GM13977 (cell line): Measurements from ENCODE around the gene KLRG1.

Source experiments
- DNase-seq: peaks from one replicate; pipeline ENCODE4 v3.0.0; 2012; ENCODE audit warnings: low spot score
- in situ Hi-C: fragments of 300-500 bp; cut with MboI; formaldehyde crosslinking; loops from one replicate; pipeline ENCODE4 v1.12.0; 2022; ENCODE audit warnings: low sequenced_read_pairs, low pct_unique_long_range_greater_than_20kb, mixed read lengths, inconsistent platforms; ENCODE audit not compliant: unreplicated experiment
- TF ChIP-seq, protein P1 (sequence below): IDR thresholded peaks from 2 replicates; pipeline ENCODE4 v1.5.1; 2012; ENCODE audit warnings: mild to moderate bottlenecking, control low read depth; ENCODE audit not compliant: insufficient read depth; ENCODE audit errors: extremely low read depth, missing control alignments

The KLRG1 gene

DNA sequence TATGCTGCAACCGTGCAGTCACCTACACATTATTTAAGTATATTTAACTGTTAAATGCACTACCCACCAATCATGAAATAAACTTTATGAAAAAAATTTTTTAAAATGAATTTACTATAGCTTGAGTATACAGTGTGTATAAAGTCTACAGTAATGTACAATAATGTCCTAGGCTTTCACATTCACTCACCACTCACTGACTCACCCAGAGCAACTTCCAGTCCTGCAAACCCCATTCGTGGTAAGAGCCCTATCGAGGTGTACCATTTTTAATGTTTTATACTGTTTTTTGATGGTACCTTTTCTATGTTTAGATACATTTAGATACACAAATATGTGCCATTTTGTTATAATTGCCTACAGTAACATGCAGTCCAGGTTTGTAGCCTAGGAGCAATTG lies 48.1 kb downstream of the KLRG1 start:
- no peak for DNase-seq
- TF ChIP-seq, protein P1, sequence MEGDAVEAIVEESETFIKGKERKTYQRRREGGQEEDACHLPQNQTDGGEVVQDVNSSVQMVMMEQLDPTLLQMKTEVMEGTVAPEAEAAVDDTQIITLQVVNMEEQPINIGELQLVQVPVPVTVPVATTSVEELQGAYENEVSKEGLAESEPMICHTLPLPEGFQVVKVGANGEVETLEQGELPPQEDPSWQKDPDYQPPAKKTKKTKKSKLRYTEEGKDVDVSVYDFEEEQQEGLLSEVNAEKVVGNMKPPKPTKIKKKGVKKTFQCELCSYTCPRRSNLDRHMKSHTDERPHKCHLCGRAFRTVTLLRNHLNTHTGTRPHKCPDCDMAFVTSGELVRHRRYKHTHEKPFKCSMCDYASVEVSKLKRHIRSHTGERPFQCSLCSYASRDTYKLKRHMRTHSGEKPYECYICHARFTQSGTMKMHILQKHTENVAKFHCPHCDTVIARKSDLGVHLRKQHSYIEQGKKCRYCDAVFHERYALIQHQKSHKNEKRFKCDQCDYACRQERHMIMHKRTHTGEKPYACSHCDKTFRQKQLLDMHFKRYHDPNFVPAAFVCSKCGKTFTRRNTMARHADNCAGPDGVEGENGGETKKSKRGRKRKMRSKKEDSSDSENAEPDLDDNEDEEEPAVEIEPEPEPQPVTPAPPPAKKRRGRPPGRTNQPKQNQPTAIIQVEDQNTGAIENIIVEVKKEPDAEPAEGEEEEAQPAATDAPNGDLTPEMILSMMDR: no peak
- in situ Hi-C loops: no loop called here

- DNase-seq: peak; percentile 70
- in situ Hi-C loops: no loop called here
- TF ChIP-seq, protein P1: peak; percentile 88
Observed at GRCh38 chr12:9039397-9039977, 50.1 kb downstream of the KLRG1 start.

GRCh38 chr12:9040484-9041186 lies 51.3 kb downstream of the KLRG1 start:
- in situ Hi-C loops: loop anchor here (10.0 kb wide), 3 partner anchors 116 to 376 kb away; partner anchors contain the start of gene MFAP5
- TF ChIP-seq, protein P1: no peak
- no peak for DNase-seq

DNA sequence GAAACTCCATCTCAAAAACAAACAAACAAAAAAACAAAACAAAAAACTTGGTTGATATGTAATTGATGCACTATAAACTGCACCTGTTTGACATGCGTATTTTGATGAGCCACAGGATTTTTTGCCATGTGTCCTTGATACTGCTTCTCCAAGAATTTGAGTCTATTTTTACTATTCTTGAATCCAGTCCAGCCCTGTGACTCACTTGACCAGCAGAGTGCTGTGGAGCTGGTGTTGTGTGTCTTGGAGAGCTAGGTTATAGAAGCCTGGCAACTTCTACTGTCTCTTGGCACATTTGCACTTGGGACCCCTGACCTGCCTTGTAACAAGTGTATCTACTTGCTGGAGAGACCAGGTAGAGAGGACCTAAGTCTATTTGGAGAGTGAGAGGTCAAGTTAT lies 52.0 kb downstream of the KLRG1 start:
- TF ChIP-seq, protein P1: no peak
- in situ Hi-C loops: loop anchor here (10.0 kb wide), 3 partner anchors 117 to 377 kb away; partner anchors contain the start of gene MFAP5
- no peak for DNase-seq

DNA sequence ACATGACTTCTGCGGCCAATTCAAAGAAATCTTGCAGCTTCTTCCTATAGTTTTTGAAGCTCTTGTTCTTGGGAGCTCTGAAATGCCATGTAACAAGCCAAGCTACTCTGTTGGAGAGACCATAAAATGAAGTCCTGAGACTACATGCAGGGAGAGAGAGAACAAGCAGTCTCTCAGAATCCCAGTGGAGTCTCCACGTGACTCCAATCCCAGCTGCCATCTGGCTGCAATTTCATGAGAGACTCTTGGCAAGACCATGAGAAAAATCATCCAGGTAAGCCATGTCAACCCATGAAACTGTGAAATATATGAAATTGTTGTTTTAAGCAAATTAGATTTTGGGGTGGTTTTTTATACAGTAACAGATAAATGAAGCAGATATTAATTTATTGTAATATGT lies 54.4 kb downstream of the KLRG1 start:
- TF ChIP-seq, protein P1: no peak
- no peak for DNase-seq
- in situ Hi-C loops: loop anchor here (10.0 kb wide), 3 partner anchors 119 to 379 kb away; partner anchors contain the start of gene MFAP5

DNA sequence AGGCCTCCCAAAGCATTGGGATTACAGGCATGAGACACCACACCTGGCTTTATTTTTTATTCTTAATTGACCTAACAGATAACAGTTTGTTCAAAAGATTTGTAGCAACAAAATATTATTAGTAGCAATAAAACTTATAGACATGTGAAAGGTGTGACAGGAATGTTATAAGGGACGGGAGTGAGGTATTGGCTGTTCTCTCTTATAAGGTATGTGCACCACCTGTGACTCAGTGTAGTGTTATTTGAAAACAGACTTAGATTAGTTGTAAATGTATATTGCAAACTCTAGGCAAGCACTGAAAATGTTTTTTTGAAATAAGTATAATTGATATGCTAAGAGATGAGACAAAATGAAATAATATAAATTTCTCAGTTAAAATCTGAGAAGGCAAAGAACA lies 57.8 kb downstream of the KLRG1 start:
- DNase-seq: no peak
- TF ChIP-seq, protein P1: no peak
- in situ Hi-C loops: loop anchor here (10.0 kb wide), 3 partner anchors 122 to 382 kb away; partner anchors contain the start of gene MFAP5
